Measurements from ENCODE around the gene PALMD. TPM values are rescaled to one million over a fixed set of nuclear protein-coding genes. Genes with fewer than 3 reads are reported as not detected.

PALMD gene
- total RNA-seq, 3 donors from 2014 or later = not detected

DNA sequence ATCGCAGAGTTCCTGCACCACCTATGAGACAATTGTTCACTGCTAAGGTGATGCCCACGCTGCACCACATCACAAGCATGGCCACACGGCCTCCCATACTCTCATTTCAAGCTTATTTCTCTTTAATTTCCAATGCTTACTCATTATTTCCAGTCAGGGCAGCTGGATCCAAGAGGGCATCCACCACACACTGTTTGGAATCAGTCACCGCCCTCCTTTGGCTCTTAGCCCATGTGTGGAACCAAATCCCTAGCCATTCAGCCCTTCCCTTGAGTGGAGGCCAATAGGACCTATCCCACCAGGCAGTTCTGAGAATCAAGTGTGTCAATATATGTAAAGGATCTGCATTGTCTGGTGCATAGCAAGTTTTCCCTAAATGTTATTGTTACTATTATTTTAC lies 26.3 kb upstream of the PALMD start:
- ATAC-seq = no peak
- H3K4me1 Mint-ChIP-seq (ENCODE audit: low read depth) = no peaks in the 10 kb centered on the region

DNA sequence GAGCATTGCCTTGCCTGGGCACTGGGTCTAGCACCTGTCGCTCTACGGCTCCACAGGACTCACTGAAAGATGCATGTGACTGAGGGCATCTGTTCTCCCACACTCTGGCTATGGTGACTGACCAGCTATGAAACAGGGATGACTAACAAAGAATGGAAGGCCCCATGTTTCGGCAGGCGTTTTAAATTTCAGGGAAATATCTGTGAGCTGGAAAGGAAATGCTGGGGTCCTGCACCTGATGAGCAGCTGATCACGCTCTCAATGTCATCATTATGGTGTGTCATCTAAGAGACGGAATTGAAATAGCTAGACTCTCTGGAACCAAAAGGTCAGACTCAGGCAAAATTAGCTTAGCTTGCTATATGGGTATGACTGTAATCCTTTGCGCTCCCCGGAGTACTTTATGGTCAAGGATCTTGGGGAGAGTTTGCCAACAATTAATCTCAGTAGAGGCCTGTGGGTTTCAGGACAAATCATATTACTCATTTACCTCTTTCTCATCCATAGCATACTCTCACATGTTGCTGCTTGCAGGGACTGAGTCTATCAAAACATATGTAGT lies 24.5 kb upstream of the PALMD start:
- no peak for ATAC-seq
- H3K4me3 Mint-ChIP-seq = no peak overlapping the region
- H3K9me3 Mint-ChIP-seq = no peaks in the 10 kb centered on the region

More for the DNA sequence above, 26.3 kb upstream of the PALMD start:
- Mint-ChIP-seq H3K4me3 (no peak overlapping the region), H3K27me3 (ENCODE audit: low read depth) (peaks cover 5% of the 10 kb centered on the region), H3K36me3 (ENCODE audit: insufficient read depth) (no peaks in the 10 kb centered on the region), H3K9me3 (no peaks in the 10 kb centered on the region)
- DNase-seq = no peak

DNA sequence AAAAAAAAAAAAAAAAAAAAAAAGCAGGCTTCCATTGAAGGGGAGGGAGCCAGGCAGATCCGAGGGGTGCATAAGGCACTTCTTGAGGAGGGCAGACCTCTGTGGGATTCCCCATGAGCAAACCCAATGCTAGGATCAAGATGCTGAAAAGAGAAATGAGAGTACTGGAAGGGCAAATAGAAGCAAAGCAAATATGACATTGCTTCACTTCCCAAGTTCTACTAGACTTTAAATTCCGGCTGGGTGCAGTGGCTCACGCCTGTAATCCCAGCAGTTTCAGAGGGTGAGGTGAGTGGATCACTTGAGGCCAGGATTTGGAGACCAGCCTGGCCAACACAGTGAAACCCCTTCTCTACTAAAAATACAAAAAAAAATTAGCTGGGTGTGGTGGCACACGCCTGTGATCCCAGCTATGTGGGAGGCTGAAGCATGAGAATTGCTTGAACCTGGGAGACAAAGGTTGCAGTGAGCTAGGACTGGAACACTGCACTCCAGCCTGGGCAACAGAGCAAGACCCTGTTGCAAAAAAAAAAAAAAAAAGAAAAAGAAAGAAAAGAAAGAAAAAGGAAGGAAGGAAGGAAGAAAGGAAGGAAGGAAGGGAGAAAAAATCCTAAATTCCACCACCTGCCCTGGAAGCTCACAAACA lies 23.1 kb upstream of the PALMD start:
- Mint-ChIP-seq H3K9me3 (no peaks in the 10 kb centered on the region), H3K4me3 (no peak overlapping the region), H3K36me3 (ENCODE audit: insufficient read depth) (no peaks in the 10 kb centered on the region), H3K4me1 (ENCODE audit: low read depth) (no peaks in the 10 kb centered on the region), H3K27me3 (ENCODE audit: low read depth) (peaks cover 3% of the 10 kb centered on the region)
- no peak for ATAC-seq
- DNase-seq = no peak

More for the DNA sequence above, 24.5 kb upstream of the PALMD start:
- Mint-ChIP-seq H3K36me3 (ENCODE audit: insufficient read depth) (no peaks in the 10 kb centered on the region), H3K4me1 (ENCODE audit: low read depth) (no peaks in the 10 kb centered on the region), H3K27me3 (ENCODE audit: low read depth) (peaks cover 3% of the 10 kb centered on the region)
- no peak for DNase-seq

DNA sequence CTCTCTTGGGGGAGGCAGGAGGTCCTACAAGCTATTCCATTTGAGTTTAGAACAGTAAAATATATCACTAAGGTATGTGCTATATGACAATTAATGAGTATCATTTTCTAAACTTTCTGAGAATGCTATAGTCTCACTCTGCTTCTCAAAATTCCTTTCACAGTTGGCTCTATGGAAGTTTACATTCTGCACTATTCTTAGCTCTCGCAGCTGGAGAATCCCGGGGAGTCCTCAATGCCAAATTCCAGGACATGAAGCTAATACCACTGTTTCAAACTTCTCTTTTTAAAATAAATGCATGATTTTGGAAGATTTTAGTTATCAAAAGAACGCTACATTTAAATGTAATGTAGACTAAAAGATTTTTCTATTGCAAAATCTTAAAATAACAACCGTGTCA lies 22.4 kb upstream of the PALMD start:
- ATAC-seq = no peak
- Mint-ChIP-seq H3K9me3 (no peaks in the 10 kb centered on the region), H3K36me3 (ENCODE audit: insufficient read depth) (no peaks in the 10 kb centered on the region), H3K27me3 (ENCODE audit: low read depth) (peaks cover 3% of the 10 kb centered on the region), H3K4me3 (no peak overlapping the region), H3K4me1 (ENCODE audit: low read depth) (no peaks in the 10 kb centered on the region)
- no peak for DNase-seq

DNA sequence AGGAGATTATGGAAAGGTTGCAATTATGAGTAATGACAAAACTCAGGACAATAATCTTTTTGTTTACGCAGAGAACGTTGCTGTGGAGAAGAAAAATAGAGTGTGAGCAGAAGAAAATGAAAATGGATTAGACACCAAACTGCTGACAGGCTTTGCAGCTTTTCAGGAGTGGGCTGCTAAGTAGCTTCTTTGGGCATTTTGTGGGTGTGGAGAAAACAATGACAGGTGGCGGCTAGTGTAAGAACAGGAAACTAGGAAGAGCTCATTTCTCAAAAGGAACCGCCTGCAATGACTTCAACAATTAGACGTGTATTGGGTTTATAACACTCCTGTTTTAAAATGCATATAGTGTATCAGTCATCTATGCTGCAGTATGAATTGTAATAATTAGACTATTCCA lies 18.3 kb upstream of the PALMD start:
- H3K9me3 Mint-ChIP-seq = no peaks in the 10 kb centered on the region
- no peaks in the 10 kb centered on the region for H3K4me1 Mint-ChIP-seq (ENCODE audit: low read depth)
- ATAC-seq (no peak), DNase-seq (no peak)
- no peaks in the 10 kb centered on the region for H3K27me3 Mint-ChIP-seq (ENCODE audit: low read depth)
- no peak overlapping the region for H3K4me3 Mint-ChIP-seq
- H3K36me3 Mint-ChIP-seq (ENCODE audit: insufficient read depth) = no peaks in the 10 kb centered on the region

DNA sequence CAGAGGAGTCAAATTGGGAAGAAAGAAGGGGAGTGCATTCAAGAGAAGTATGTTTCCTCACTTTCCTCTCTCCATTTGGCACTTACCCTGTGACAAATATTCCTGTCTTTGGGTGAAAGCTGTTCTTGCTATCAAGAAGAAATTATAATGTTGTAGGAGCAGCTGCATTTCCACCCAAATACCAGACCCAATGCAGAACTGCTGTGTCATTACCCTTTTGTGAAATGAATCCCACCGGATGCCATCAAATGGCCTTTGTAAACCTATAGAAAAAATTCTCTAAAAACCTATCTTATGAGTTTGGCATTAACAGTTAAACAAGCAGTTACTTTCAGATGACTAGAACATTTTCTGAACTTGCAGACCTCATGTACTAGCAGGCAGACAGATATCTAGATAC lies 16.7 kb upstream of the PALMD start:
- no peaks in the 10 kb centered on the region for H3K4me1 Mint-ChIP-seq (ENCODE audit: low read depth)
- ATAC-seq = no peak
- no peaks in the 10 kb centered on the region for H3K27me3 Mint-ChIP-seq (ENCODE audit: low read depth)
- no peak overlapping the region for H3K4me3 Mint-ChIP-seq
- H3K9me3 Mint-ChIP-seq = no peaks in the 10 kb centered on the region
- no peaks in the 10 kb centered on the region for H3K36me3 Mint-ChIP-seq (ENCODE audit: insufficient read depth)
- DNase-seq = no peak

DNA sequence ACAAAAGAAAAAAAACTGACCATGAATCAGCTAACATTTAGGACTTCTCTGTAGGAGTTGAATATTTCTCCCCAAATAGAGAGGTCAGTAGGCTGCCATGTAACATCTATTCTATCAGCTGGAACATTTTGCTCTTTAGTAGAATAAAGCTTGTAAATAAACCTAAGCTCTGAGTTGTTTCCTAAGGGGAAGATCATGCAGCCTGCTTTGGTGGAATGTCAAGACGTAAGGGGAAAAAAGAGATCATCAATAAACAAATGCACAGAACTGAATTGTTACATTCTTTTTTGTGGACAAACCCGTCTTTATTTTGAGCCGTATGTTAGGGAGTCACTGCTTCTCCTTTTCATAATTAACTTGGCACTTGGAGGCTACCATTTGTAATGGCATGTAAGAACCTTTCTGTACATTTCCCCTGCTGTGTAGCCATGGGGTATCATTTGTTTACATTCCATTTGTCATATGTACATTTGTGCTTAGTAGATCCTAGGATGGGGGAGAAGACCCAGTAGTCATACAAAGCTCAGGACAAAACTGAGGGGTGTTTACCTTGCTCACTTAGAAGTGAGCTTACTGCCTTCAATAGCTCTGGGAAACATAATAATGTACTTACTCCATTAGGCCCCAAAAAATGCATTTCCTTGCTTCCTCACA lies 10.8 kb upstream of the PALMD start:
- no peak overlapping the region for H3K4me3 Mint-ChIP-seq
- H3K27me3 Mint-ChIP-seq (ENCODE audit: low read depth) = no peaks in the 10 kb centered on the region
- H3K9me3 Mint-ChIP-seq = no peaks in the 10 kb centered on the region
- no peak for ATAC-seq
- H3K36me3 Mint-ChIP-seq (ENCODE audit: insufficient read depth) = no peaks in the 10 kb centered on the region
- DNase-seq = no peak
- H3K4me1 Mint-ChIP-seq (ENCODE audit: low read depth) = no peaks in the 10 kb centered on the region

DNA sequence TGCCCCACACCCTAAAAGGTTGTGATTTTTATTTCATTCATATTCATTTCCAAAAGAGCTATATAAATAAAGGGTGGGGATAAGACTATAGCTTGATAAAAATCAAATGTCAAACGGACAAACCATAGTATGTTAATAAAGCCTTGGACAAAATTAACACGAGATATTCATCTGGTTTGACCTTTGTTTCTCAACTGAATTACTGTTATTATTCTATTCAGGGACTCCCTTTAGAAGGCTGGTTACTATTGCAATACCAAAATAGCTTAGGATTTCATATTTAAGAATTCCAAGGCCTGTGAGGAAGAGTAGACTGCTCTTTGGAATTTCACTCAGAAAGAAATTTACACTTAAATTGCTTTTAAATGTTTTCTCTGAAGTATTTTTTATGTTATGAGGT lies 10.2 kb upstream of the PALMD start:
- DNase-seq = no peak
- H3K4me3 Mint-ChIP-seq = no peak overlapping the region
- H3K27me3 Mint-ChIP-seq (ENCODE audit: low read depth) = no peaks in the 10 kb centered on the region
- H3K36me3 Mint-ChIP-seq (ENCODE audit: insufficient read depth) = no peaks in the 10 kb centered on the region
- ATAC-seq = no peak
- H3K9me3 Mint-ChIP-seq = no peaks in the 10 kb centered on the region
- H3K4me1 Mint-ChIP-seq (ENCODE audit: low read depth) = no peaks in the 10 kb centered on the region

DNA sequence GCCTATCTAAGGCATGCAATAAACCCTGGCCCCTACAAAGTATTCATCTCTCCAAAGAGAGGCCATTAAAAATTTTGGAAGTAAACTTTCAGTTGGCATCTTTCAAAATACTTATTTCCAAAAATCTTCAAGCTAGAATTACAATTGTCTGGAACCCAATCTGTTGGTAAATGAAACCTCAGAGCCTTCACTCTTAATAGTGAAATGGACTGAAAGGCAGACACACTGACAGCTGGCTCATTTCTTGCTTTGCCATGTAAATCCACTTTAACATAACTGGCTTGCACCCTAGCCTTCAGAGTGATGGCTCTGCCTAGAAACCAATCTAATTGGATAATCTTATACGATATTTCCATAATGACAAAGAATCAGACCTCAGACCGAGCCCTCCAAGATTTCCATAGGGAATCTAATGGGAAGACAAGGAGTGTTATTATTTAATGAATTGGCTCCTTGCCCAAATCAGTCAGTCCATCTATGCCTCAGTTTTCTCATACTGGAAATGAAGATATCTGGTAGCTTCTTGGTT lies 9.2 kb upstream of the PALMD start:
- ATAC-seq (no peak), DNase-seq (no peak)
- Mint-ChIP-seq H3K4me1 (ENCODE audit: low read depth) (no peaks in the 10 kb centered on the region), H3K9me3 (no peaks in the 10 kb centered on the region), H3K27me3 (ENCODE audit: low read depth) (no peaks in the 10 kb centered on the region), H3K4me3 (no peak overlapping the region), H3K36me3 (ENCODE audit: insufficient read depth) (no peaks in the 10 kb centered on the region)

DNA sequence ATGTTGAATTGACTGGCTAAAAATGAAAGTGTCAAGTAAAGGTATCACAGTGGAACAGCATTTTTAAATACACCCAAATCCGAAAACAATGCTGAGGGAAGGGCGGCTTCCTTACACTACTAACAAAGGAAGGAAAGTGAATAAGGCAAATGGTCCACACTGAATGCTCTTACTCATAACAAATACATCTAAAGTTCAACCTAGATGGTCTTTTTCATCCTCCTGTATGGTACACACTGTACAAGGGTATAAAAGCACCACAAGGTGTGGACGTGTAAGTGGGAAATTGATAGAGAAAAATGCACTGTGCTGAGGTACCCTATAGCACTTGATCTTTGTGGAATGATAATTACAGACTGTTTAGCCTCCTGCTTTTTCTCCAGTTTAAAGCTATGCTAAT lies 7.1 kb upstream of the PALMD start:
- ATAC-seq (no peak), DNase-seq (no peak)
- no peaks in the 10 kb centered on the region for H3K27me3 Mint-ChIP-seq (ENCODE audit: low read depth)
- no peaks in the 10 kb centered on the region for H3K36me3 Mint-ChIP-seq (ENCODE audit: insufficient read depth)
- no peaks in the 10 kb centered on the region for H3K4me1 Mint-ChIP-seq (ENCODE audit: low read depth)
- H3K4me3 Mint-ChIP-seq = no peak overlapping the region
- H3K9me3 Mint-ChIP-seq = no peaks in the 10 kb centered on the region

DNA sequence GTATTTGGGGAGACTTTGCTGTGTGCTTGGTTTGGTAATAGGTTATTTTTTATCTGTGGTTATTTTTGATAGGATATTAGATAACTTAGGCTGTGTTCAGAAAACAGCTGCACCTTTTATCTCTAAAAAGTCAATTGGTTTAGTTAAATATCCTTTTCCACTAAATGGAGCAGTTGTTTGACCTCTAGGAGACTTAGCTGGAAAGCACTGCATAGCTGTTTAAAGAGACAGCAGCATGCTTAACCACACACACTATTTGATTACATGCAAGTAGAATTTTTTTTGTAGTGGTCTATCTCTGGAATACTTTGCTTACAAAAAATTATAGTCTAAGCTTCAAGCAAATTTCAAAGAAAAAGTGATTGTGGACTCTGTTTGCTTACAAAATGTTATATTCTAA lies 6.5 kb upstream of the PALMD start:
- H3K27me3 Mint-ChIP-seq (ENCODE audit: low read depth) = no peaks in the 10 kb centered on the region
- no peak for DNase-seq
- H3K4me3 Mint-ChIP-seq = no peak overlapping the region
- H3K36me3 Mint-ChIP-seq (ENCODE audit: insufficient read depth) = no peaks in the 10 kb centered on the region
- H3K9me3 Mint-ChIP-seq = no peaks in the 10 kb centered on the region
- H3K4me1 Mint-ChIP-seq (ENCODE audit: low read depth) = no peaks in the 10 kb centered on the region
- ATAC-seq = no peak

DNA sequence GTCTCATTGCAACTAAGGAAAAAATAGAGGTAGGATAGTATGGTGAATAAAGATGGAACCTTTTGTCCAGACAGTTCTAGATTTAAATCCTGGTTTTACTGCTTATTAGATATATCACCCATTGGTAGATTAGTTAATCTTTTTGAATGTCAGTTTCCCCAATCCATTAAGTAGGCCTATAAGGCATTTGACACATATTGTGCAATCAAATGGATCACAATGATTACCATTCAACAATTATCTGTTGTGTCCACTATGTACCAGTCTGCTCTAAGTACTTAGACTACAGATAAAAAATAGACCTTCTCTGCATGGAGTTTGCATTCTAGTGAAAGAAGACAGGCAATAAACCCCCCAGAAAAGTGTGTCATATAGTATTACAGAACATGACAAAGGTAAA lies 6.0 kb upstream of the PALMD start:
- H3K4me1 Mint-ChIP-seq (ENCODE audit: low read depth) = no peaks in the 10 kb centered on the region
- H3K4me3 Mint-ChIP-seq = no peak overlapping the region
- H3K9me3 Mint-ChIP-seq = no peaks in the 10 kb centered on the region
- ATAC-seq (no peak), DNase-seq (no peak)
- no peaks in the 10 kb centered on the region for H3K27me3 Mint-ChIP-seq (ENCODE audit: low read depth)
- H3K36me3 Mint-ChIP-seq (ENCODE audit: insufficient read depth) = no peaks in the 10 kb centered on the region

DNA sequence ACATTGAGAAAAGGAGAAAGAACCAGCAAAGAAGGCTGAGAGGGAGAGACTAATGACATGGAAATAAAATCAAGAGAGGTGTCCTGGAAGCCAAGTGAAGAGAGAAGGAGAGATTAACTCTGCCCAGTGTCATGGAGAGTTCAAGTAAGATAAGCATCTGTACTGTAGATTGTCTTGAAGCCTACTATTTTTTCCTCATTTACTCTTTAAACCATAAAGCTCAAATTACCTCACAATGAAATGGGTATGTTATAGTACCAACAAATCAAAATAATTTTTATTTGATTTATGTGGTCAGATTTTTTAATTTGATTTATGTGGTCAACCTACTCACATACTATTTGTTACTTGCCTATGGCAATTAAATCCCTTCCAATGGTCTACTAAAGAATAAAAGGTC lies 5.2 kb upstream of the PALMD start:
- ATAC-seq = no peak
- H3K36me3 Mint-ChIP-seq (ENCODE audit: insufficient read depth) = no peaks in the 10 kb centered on the region
- peaks cover 3% of the 10 kb centered on the region for H3K27me3 Mint-ChIP-seq (ENCODE audit: low read depth)
- H3K4me1 Mint-ChIP-seq (ENCODE audit: low read depth) = no peaks in the 10 kb centered on the region
- H3K4me3 Mint-ChIP-seq = no peak overlapping the region
- DNase-seq = no peak
- no peaks in the 10 kb centered on the region for H3K9me3 Mint-ChIP-seq

DNA sequence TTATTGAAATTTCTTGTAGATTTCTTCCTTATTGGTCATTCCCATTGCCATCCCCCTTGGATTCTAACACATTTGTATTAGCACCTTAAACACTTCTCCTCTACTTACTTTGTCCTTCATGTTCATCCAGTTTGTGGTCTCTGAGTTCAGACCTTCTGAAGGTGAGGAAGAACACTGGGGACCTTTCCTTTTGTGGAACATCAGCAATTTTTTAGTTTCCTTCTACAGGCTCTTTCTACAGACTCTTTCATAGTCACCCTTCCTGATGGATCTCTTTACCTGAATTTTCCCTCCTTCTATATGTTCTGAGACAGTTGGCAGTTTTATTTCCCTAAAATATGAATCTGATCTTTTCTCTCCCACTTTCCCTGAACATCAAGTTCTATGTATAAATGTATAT lies 4.4 kb upstream of the PALMD start:
- no peaks in the 10 kb centered on the region for H3K4me1 Mint-ChIP-seq (ENCODE audit: low read depth)
- H3K27me3 Mint-ChIP-seq (ENCODE audit: low read depth) = peaks cover 7% of the 10 kb centered on the region
- H3K36me3 Mint-ChIP-seq (ENCODE audit: insufficient read depth) = no peaks in the 10 kb centered on the region
- ATAC-seq = no peak
- H3K4me3 Mint-ChIP-seq = no peak overlapping the region
- DNase-seq = no peak
- H3K9me3 Mint-ChIP-seq = no peaks in the 10 kb centered on the region

DNA sequence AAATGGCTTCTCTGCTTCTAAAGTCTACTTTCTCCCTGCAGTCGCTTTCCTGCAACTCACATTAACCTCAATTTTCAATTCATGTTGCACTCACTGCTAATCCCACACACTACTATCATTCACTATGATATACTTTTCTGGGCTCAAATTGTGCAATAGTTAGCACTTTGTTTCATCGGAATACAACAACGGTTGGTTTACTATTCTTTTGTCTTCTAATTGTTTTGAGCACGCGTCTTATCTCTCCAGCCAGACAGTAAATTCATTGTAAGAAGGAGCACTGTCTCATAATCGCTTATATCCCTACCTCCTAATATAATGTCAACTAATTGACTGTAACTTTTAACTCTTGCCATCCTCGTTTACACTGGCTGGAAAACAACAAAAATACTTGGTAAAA lies 3.9 kb upstream of the PALMD start:
- peaks cover 9% of the 10 kb centered on the region for H3K27me3 Mint-ChIP-seq (ENCODE audit: low read depth)
- no peaks in the 10 kb centered on the region for H3K9me3 Mint-ChIP-seq
- H3K4me1 Mint-ChIP-seq (ENCODE audit: low read depth) = no peaks in the 10 kb centered on the region
- ATAC-seq = no peak
- H3K36me3 Mint-ChIP-seq (ENCODE audit: insufficient read depth) = no peaks in the 10 kb centered on the region
- DNase-seq = no peak
- H3K4me3 Mint-ChIP-seq = no peak overlapping the region

Data from activated T-cell treated with anti-CD3 and anti-CD28 coated beads, Interleukin-2, amount 50 U/mL, for 4 hours (primary cell).